ENCODE data around the gene COP1. TPM values are rescaled to one million over a fixed set of nuclear protein-coding genes. Genes with fewer than 3 reads are reported as not detected.

COP1 gene
- total and polyA plus RNA-seq, 2 donors (not counting 1 experiment from before 2014, with no cell fraction given) = 18.7 to 68.5 TPM

- Histone ChIP-seq H3K27ac (ENCODE audit: low read length in 2 of 2) (no peak overlapping the region), H3K4me3 (ENCODE audit: control extremely low read depth in 1 of 5, extremely low read depth in 1 of 5, insufficient read depth in 1 of 5, low read depth in 2 of 5, low read length in 4 of 5) (no peak overlapping the region), H3K9ac (ENCODE audit: low read length) (no peak overlapping the region), H3K9me3 (ENCODE audit: control extremely low read depth in 1 of 3, control insufficient read depth in 2 of 3, insufficient read depth in 1 of 3, low read length in 2 of 3) (peaks cover 0 to 1% (median 0%) of the 10 kb centered on the region in 3 donors), H2AFZ (ENCODE audit: insufficient read depth, low read depth, low read length, poor library complexity, severe bottlenecking) (no peak overlapping the region), H3K36me3 (replicated peaks in 1 of 2; ENCODE audit: control extremely low read depth in 1 of 2, control insufficient read depth in 1 of 2, extremely low read depth in 1 of 2, insufficient read depth in 2 of 2, low read length in 1 of 2) (peaks cover 3 to 21% of the 10 kb centered on the region in 2 experiments), H3K27me3 (replicated peaks in 1 of 4; ENCODE audit: control extremely low read depth in 1 of 4, control insufficient read depth in 3 of 4, insufficient read depth in 4 of 4, low read length in 3 of 4) (no peaks in the 10 kb centered on the region), H4K20me1 (ENCODE audit: control insufficient read depth, insufficient read depth, low read length, poor library complexity, severe bottlenecking) (no peaks in the 10 kb centered on the region), H3K79me2 (ENCODE audit: control insufficient read depth, insufficient read depth, low read length) (no peaks in the 10 kb centered on the region), H3K4me1 (ENCODE audit: control insufficient read depth in 2 of 2, insufficient read depth in 2 of 2, low read length in 2 of 2) (no peaks in the 10 kb centered on the region), H3K4me2 (replicated peaks; ENCODE audit: low read depth, low read length, poor library complexity, severe bottlenecking) (no peak overlapping the region)
- no CpG with 5 or more reads among the region's 2 CpGs for WGBS (ENCODE audit: insufficient coverage)
- H3K9me3 Mint-ChIP-seq (ENCODE audit: insufficient read depth) = no peaks in the 10 kb centered on the region
- H3K27me3 Mint-ChIP-seq = no peaks in the 10 kb centered on the region
- ATAC-seq (ENCODE audit: low read depth) (no peak), DNase-seq (no peak)
- intact Hi-C loops (cut with micrococcal nuclease) = no loop called here
- H3K4me3 Mint-ChIP-seq = no peak overlapping the region
- H3K27ac Mint-ChIP-seq = no peak overlapping the region
- POLR2A ChIA-PET = no interaction called here
- H3K4me1 Mint-ChIP-seq = no peaks in the 10 kb centered on the region
- TF ChIP-seq, protein P1, sequence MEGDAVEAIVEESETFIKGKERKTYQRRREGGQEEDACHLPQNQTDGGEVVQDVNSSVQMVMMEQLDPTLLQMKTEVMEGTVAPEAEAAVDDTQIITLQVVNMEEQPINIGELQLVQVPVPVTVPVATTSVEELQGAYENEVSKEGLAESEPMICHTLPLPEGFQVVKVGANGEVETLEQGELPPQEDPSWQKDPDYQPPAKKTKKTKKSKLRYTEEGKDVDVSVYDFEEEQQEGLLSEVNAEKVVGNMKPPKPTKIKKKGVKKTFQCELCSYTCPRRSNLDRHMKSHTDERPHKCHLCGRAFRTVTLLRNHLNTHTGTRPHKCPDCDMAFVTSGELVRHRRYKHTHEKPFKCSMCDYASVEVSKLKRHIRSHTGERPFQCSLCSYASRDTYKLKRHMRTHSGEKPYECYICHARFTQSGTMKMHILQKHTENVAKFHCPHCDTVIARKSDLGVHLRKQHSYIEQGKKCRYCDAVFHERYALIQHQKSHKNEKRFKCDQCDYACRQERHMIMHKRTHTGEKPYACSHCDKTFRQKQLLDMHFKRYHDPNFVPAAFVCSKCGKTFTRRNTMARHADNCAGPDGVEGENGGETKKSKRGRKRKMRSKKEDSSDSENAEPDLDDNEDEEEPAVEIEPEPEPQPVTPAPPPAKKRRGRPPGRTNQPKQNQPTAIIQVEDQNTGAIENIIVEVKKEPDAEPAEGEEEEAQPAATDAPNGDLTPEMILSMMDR (IDR thresholded peaks at IDR 0.05) = no peak
- no peak for TF ChIP-seq EZH2 (IDR thresholded peaks at IDR 0.05; ENCODE audit: borderline replicate concordance, insufficient read depth, low read depth, low read length, poor library complexity, severe bottlenecking)
- CTCF ChIA-PET = interaction anchor here (1.2 kb wide), 1 partner anchor 13 kb away, joined by 3 read pairs; no protein-coding TSS in a partner anchor
Measured at GRCh38 chr1:176033881-176034280, 173.2 kb downstream of the COP1 start.

DNA sequence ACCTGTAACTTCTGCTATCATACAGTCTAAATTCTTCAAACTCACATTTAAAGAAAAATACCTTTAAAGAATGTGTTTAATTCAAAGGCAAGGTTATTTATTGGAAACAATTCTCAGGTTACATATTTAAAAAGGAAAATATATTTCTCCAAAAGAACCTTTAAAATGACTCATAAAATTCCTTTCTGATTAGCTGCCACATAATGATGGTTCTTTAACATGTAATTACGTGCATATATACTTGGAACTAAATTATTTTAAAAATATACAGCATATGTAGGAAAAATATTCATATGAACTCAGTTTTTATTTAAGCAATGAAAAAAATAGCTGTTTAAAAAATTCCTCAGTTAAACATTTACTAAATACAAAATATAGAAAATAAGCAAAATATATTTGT lies 173.6 kb downstream of the COP1 start:
- Histone ChIP-seq H3K36me3 (replicated peaks in 1 of 2; ENCODE audit: control extremely low read depth in 1 of 2, control insufficient read depth in 1 of 2, extremely low read depth in 1 of 2, insufficient read depth in 2 of 2, low read length in 1 of 2) (peaks cover 3 to 21% of the 10 kb centered on the region in 2 experiments), H3K79me2 (ENCODE audit: control insufficient read depth, insufficient read depth, low read length) (no peaks in the 10 kb centered on the region), H4K20me1 (ENCODE audit: control insufficient read depth, insufficient read depth, low read length, poor library complexity, severe bottlenecking) (no peaks in the 10 kb centered on the region), H3K4me2 (replicated peaks; ENCODE audit: low read depth, low read length, poor library complexity, severe bottlenecking) (no peak overlapping the region), H3K4me1 (ENCODE audit: control insufficient read depth in 2 of 2, insufficient read depth in 2 of 2, low read length in 2 of 2) (no peaks in the 10 kb centered on the region), H3K9me3 (ENCODE audit: control extremely low read depth in 1 of 3, control insufficient read depth in 2 of 3, insufficient read depth in 1 of 3, low read length in 2 of 3) (peaks cover 0 to 1% (median 0%) of the 10 kb centered on the region in 3 donors), H3K27me3 (replicated peaks in 1 of 4; ENCODE audit: control extremely low read depth in 1 of 4, control insufficient read depth in 3 of 4, insufficient read depth in 4 of 4, low read length in 3 of 4) (no peaks in the 10 kb centered on the region), H3K4me3 (ENCODE audit: control extremely low read depth in 1 of 5, extremely low read depth in 1 of 5, insufficient read depth in 1 of 5, low read depth in 2 of 5, low read length in 4 of 5) (no peak overlapping the region), H2AFZ (ENCODE audit: insufficient read depth, low read depth, low read length, poor library complexity, severe bottlenecking) (no peak overlapping the region), H3K9ac (ENCODE audit: low read length) (no peak overlapping the region), H3K27ac (ENCODE audit: low read length in 2 of 2) (no peak overlapping the region)
- DNase-seq (no peak), ATAC-seq (ENCODE audit: low read depth) (no peak)
- WGBS (ENCODE audit: insufficient coverage) = no CpG with 5 or more reads among the region's 1 CpG
- H3K4me1 Mint-ChIP-seq = no peaks in the 10 kb centered on the region
- intact Hi-C loops (cut with micrococcal nuclease) = no loop called here
- H3K9me3 Mint-ChIP-seq (ENCODE audit: insufficient read depth) = no peaks in the 10 kb centered on the region
- no peak for TF ChIP-seq EZH2 (IDR thresholded peaks at IDR 0.05; ENCODE audit: borderline replicate concordance, insufficient read depth, low read depth, low read length, poor library complexity, severe bottlenecking)
- TF ChIP-seq, protein P1 (IDR thresholded peaks at IDR 0.05) = no peak
- ChIA-PET CTCF (no interaction called here), POLR2A (no interaction called here)
- H3K27me3 Mint-ChIP-seq = no peaks in the 10 kb centered on the region
- H3K4me3 Mint-ChIP-seq = no peak overlapping the region
- H3K27ac Mint-ChIP-seq = no peak overlapping the region
